ENCODE results near the gene FCN1. TPM values are rescaled to one million over a fixed set of nuclear protein-coding genes. Genes with fewer than 3 reads are reported as not detected.

FCN1 gene
- total and polyA plus RNA-seq, 3 donors from 2014 or later: 0.19 to 8.0 TPM; not detected in 1

GRCh38 chr9:134870301-134870694, 47.4 kb downstream of the FCN1 start:
- H3K36me3 ChIP-seq (ENCODE audit: low read depth, missing control alignments): no peaks in the 10 kb centered on the region
- intact Hi-C loops (cut with DNase I; ENCODE audit: low total_unique reads): no loop called here
- peak; percentile 7 for DNase-seq

DNA sequence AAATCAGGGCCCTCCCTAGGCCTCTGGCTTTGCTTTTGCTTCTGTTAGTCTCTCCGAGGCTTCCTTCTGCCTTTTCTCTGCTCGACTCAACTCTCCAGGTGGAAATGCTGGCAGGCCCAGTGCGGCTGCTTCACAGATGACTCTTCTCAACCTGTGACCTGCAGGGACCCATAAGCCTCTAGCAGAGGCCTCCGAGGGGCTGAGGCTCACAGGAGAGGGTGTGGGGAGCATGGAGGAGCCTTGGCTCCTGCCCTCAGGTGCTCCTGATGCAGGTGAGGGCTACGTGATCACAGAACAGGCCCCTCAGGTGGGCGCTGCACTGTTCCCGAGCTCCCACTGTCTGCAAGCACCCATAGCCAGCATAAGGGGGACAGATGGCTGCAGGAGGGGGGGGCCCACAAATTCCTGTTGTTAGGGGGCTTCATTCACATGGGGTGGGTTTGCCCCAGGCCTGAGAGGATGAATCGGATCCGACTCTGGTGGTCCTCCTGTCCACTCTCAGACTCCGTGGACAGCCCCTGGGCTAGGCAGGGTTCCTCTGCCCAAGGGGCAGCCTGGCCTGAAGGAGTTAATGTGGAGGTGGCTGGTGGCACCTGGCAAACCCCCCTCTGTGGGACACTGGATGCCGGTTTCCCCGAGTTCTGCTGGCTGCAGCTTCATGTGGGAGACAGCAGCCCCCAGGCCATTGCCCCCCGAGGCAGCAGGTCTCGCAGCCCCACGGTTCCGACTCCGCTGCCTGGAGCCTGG, 48.0 kb downstream of the FCN1 start:
- Histone ChIP-seq H3K9me3 (no peaks in the 10 kb centered on the region), H3K27ac (no peak overlapping the region), H3K4me3 (no peak overlapping the region), H3K36me3 (ENCODE audit: low read depth, missing control alignments) (no peaks in the 10 kb centered on the region), H3K27me3 (no peaks in the 10 kb centered on the region), H3K4me1 (no peaks in the 10 kb centered on the region)
- 84 to 85% methylated on average over 11 to 16 of the region's 17 CpGs for WGBS, 2 donors
- peak; percentile 8 for DNase-seq
- TF ChIP-seq CTCF (IDR thresholded peaks at IDR 0.05) (no peak), POLR2A (IDR thresholded peaks at IDR 0.05) (no peak)
- intact Hi-C loops (cut with DNase I; ENCODE audit: low total_unique reads): no loop called here

More at GRCh38 chr9:134870301-134870694, 47.4 kb downstream of the FCN1 start:
- no peak for TF ChIP-seq CTCF (IDR thresholded peaks at IDR 0.05)
- no peak for TF ChIP-seq POLR2A (IDR thresholded peaks at IDR 0.05)
- H3K27ac ChIP-seq: no peak overlapping the region
- H3K27me3 ChIP-seq: no peaks in the 10 kb centered on the region
- H3K4me1 ChIP-seq: no peaks in the 10 kb centered on the region
- 86 to 94% methylated on average over 4 to 11 of the region's 11 CpGs for WGBS, 2 donors
- H3K9me3 ChIP-seq: no peaks in the 10 kb centered on the region
- H3K4me3 ChIP-seq: no peak overlapping the region

GRCh38 chr9:134868751-134869553, 48.8 kb downstream of the FCN1 start:
- peak; percentile 12 for DNase-seq
- Histone ChIP-seq H3K4me1 (peaks cover 7% of the 10 kb centered on the region), H3K9me3 (no peaks in the 10 kb centered on the region), H3K4me3 (no peak overlapping the region), H3K27me3 (no peaks in the 10 kb centered on the region), H3K27ac (no peak overlapping the region), H3K36me3 (ENCODE audit: low read depth, missing control alignments) (no peaks in the 10 kb centered on the region)
- no peak for TF ChIP-seq CTCF (IDR thresholded peaks at IDR 0.05)
- no peak for TF ChIP-seq POLR2A (IDR thresholded peaks at IDR 0.05)
- 89 to 91% methylated on average over 22 to 25 of the region's 25 CpGs for WGBS, 2 donors
- intact Hi-C loops (cut with DNase I; ENCODE audit: low total_unique reads): no loop called here

- DNase-seq: peak; percentile 10
- no peaks in the 10 kb centered on the region for H3K36me3 ChIP-seq (ENCODE audit: low read depth, missing control alignments)
- TF ChIP-seq CTCF (IDR thresholded peaks at IDR 0.05) (no peak), POLR2A (IDR thresholded peaks at IDR 0.05) (no peak)
- WGBS, 2 donors: 90 to 94% methylated on average over 22 of the region's 22 CpGs
- intact Hi-C loops (cut with DNase I; ENCODE audit: low total_unique reads): no loop called here
- no peaks in the 10 kb centered on the region for H3K9me3 ChIP-seq
- no peaks in the 10 kb centered on the region for H3K27me3 ChIP-seq
- H3K4me1 ChIP-seq: peaks cover 11% of the 10 kb centered on the region
- H3K27ac ChIP-seq: no peak overlapping the region
- H3K4me3 ChIP-seq: no peak overlapping the region
These were observed 49.6 kb downstream of the FCN1 start for GRCh38 chr9:134867917-134868750.

Data from testis (tissue), 3 donors.